GM18508 (cell line): Measurements from ENCODE around the gene GSTA5.
"Not testable (repeated sequence)": the region's sequence is repeated elsewhere in the genome, so short reads cannot be mapped to it uniquely, and the experiment has no call there.

ENCODE experiments used
- ATAC-seq: cut with Tn5 transposase; IDR thresholded peaks from one replicate; pipeline ENCODE4 v1.9.1; 2021; ENCODE audit warnings: moderate number of reproducible peaks; ENCODE audit not compliant: insufficient read depth, unreplicated experiment

Gene GSTA5

GRCh38 chr6:52840763-52841585 lies at the start of gene GSTA5:
GSTA5 (minus strand) TSS chr6:52840813.
- ATAC-seq = no peak

- no peak for ATAC-seq
Measured at GRCh38 chr6:52890018-52890417, 49.4 kb upstream of the GSTA5 start.

GRCh38 chr6:52887910-52888524 lies 47.4 kb upstream of the GSTA5 start:
- ATAC-seq = no peak

- ATAC-seq = peak; percentile 99
Measured at GRCh38 chr6:52881996-52882841, 41.6 kb upstream of the GSTA5 start.

- ATAC-seq = no peak
Measured at GRCh38 chr6:52881662-52881995, 41.0 kb upstream of the GSTA5 start.

GRCh38 chr6:52877786-52878185 lies 37.2 kb upstream of the GSTA5 start:
- no peak for ATAC-seq

- ATAC-seq = no peak
Measured at GRCh38 chr6:52877168-52877567, 36.6 kb upstream of the GSTA5 start.

- no peak for ATAC-seq
Measured at GRCh38 chr6:52876056-52876787, 35.6 kb upstream of the GSTA5 start.

GRCh38 chr6:52872031-52872430 lies 31.4 kb upstream of the GSTA5 start:
- no peak for ATAC-seq

GRCh38 chr6:52871621-52872020 lies 31.0 kb upstream of the GSTA5 start:
- no peak for ATAC-seq

- ATAC-seq = not testable (repeated sequence)
Measured at GRCh38 chr6:52870335-52871091, 29.9 kb upstream of the GSTA5 start.

GRCh38 chr6:52868899-52869298 lies 28.3 kb upstream of the GSTA5 start:
- ATAC-seq = not testable (repeated sequence)

GRCh38 chr6:52868240-52868639 lies 27.6 kb upstream of the GSTA5 start:
- no peak for ATAC-seq

GRCh38 chr6:52861151-52861550 lies 20.5 kb upstream of the GSTA5 start:
- ATAC-seq = not testable (repeated sequence)

GRCh38 chr6:52858416-52858815 lies 17.8 kb upstream of the GSTA5 start:
- no peak for ATAC-seq

- ATAC-seq = not testable (repeated sequence)
Measured at GRCh38 chr6:52856137-52856536, 15.5 kb upstream of the GSTA5 start.

GRCh38 chr6:52849137-52849536 lies 8.5 kb upstream of the GSTA5 start:
- no peak for ATAC-seq

- ATAC-seq = no peak
Measured at GRCh38 chr6:52846002-52846401, 5.4 kb upstream of the GSTA5 start.

- ATAC-seq = no peak
Measured at GRCh38 chr6:52843605-52844004, 3.0 kb upstream of the GSTA5 start.
